Endothelial cell (in vitro differentiated cells): Measurements from ENCODE around the gene SPATA24. TPM values are rescaled to one million over a fixed set of nuclear protein-coding genes. Genes with fewer than 3 reads are reported as not detected.

Experiments used
- DNase-seq: peaks from one replicate; pipeline ENCODE4 v3.0.0; 2021; ENCODE audit warnings: low spot score
- H3K27ac Mint-ChIP-seq: one replicate; pipeline ENCODE4 v1.8.0; 2021; ENCODE audit warnings: mixed read lengths, inconsistent platforms; ENCODE audit not compliant: unreplicated experiment
- H3K27me3 Mint-ChIP-seq: one replicate; pipeline ENCODE4 v1.8.0; 2021; ENCODE audit warnings: mild to moderate bottlenecking, moderate library complexity, mixed read lengths, inconsistent platforms; ENCODE audit not compliant: unreplicated experiment
- H3K36me3 Mint-ChIP-seq: one replicate; pipeline ENCODE4 v1.8.0; 2021; ENCODE audit warnings: mild to moderate bottlenecking, low read depth, mixed read lengths, inconsistent platforms; ENCODE audit not compliant: unreplicated experiment
- H3K4me1 Mint-ChIP-seq: one replicate; pipeline ENCODE4 v1.8.0; 2021; ENCODE audit warnings: mild to moderate bottlenecking, mixed read lengths, inconsistent platforms; ENCODE audit not compliant: unreplicated experiment
- H3K4me3 Mint-ChIP-seq: one replicate; pipeline ENCODE4 v1.8.0; 2021; ENCODE audit warnings: mild to moderate bottlenecking, mixed read lengths, inconsistent platforms; ENCODE audit not compliant: unreplicated experiment
- H3K9me3 Mint-ChIP-seq: one replicate; pipeline ENCODE4 v1.8.0; 2021; ENCODE audit warnings: mixed read lengths, inconsistent platforms; ENCODE audit not compliant: unreplicated experiment
- CTCF ChIP-seq: fragments of 200-600 bp; sonication (generic); IDR thresholded peaks from one replicate; pipeline ENCODE4 v1.5.0; 2021; ENCODE audit warnings: antibody characterized with exemption; ENCODE audit not compliant: unreplicated experiment
- total RNA-seq: library from RNA; stranded (reverse); fragmentation: NEBNext Ultra II Directional; extraction: Animal tissue kit (Norgen Biotek cat#: 25700); gene quantifications from one replicate; pipeline ENCODE4 v1.2.1, GENCODE V29; 2021; ENCODE audit not compliant: unreplicated experiment

SPATA24 gene
- total RNA-seq, 1 donor from 2014 or later = 7.6 TPM

GRCh38 chr5:139384591-139385051, 19.3 kb downstream of the SPATA24 start:
- H3K27ac Mint-ChIP-seq = no peak overlapping the region

GRCh38 chr5:139383993-139384590, 19.8 kb downstream of the SPATA24 start:
- peaks cover 2% of the 10 kb centered on the region for H3K36me3 Mint-ChIP-seq

More at GRCh38 chr5:139384591-139385051, 19.3 kb downstream of the SPATA24 start:
- DNase-seq = no peak
- peaks cover 6% of the 10 kb centered on the region for H3K27me3 Mint-ChIP-seq
- H3K4me3 Mint-ChIP-seq = no peak overlapping the region
- no peaks in the 10 kb centered on the region for H3K9me3 Mint-ChIP-seq
- peaks cover 19% of the 10 kb centered on the region for H3K4me1 Mint-ChIP-seq
- no peak for TF ChIP-seq CTCF
- no peaks in the 10 kb centered on the region for H3K36me3 Mint-ChIP-seq

GRCh38 chr5:139383275-139383992, 20.5 kb downstream of the SPATA24 start, which contains the start of gene SLC23A1:
Gene SLC23A1, minus strand, starts transcription at chr5:139383297. Its CDS starts 44 bp downstream, at chr5:139383253.
- H3K4me1 Mint-ChIP-seq = peaks cover 24% of the 10 kb centered on the region
- no peak within 1 kb of the TSS for H3K27ac Mint-ChIP-seq

More at GRCh38 chr5:139383993-139384590, 19.8 kb downstream of the SPATA24 start:
- no peak overlapping the region for H3K27ac Mint-ChIP-seq
- DNase-seq = no peak
- no peak overlapping the region for H3K4me3 Mint-ChIP-seq
- peaks cover 4% of the 10 kb centered on the region for H3K27me3 Mint-ChIP-seq
- no peaks in the 10 kb centered on the region for H3K9me3 Mint-ChIP-seq
- no peak for TF ChIP-seq CTCF
- H3K4me1 Mint-ChIP-seq = peaks cover 23% of the 10 kb centered on the region

GRCh38 chr5:139382807-139383206, 21.1 kb downstream of the SPATA24 start:
- H3K4me3 Mint-ChIP-seq = no peak overlapping the region
- H3K36me3 Mint-ChIP-seq = peaks cover 4% of the 10 kb centered on the region
- H3K4me1 Mint-ChIP-seq = peaks cover 18% of the 10 kb centered on the region
- TF ChIP-seq CTCF = no peak
- no peak overlapping the region for H3K27ac Mint-ChIP-seq
- DNase-seq = no peak
- H3K9me3 Mint-ChIP-seq = no peaks in the 10 kb centered on the region
- H3K27me3 Mint-ChIP-seq = peaks cover 4% of the 10 kb centered on the region

More at GRCh38 chr5:139383275-139383992, 20.5 kb downstream of the SPATA24 start, which contains the start of gene SLC23A1:
- TF ChIP-seq CTCF = no peak
- H3K27me3 Mint-ChIP-seq = peaks cover 4% of the 10 kb centered on the region
- H3K36me3 Mint-ChIP-seq = peaks cover 3% of the 10 kb centered on the region
- DNase-seq = no peak
- H3K9me3 Mint-ChIP-seq = no peaks in the 10 kb centered on the region
- peak within 1 kb of the TSS; percentile 11 for H3K4me3 Mint-ChIP-seq
